RWPE2 (cell line): ENCODE data around the gene SNPH.

Experiments
- ATAC-seq: fragments of 200-7000 bp; cut with Tn5 transposase; 3 replicates; pipeline ENCODE4 v1.9.1; 2021; ENCODE audit warnings: low read depth
- DNase-seq: peaks from one replicate; pipeline ENCODE4 v3.0.0-alpha.2; 2020; ENCODE audit warnings: low spot score
- H3K27ac ChIP-seq: fragments of 450-650 bp; 2 replicates; pipeline ENCODE4 v1.5.1; 2017; ENCODE audit warnings: mild to moderate bottlenecking; ENCODE audit not compliant: poor library complexity, severe bottlenecking
- H3K27me3 ChIP-seq: fragments of 250-450 bp; sonication (Bioruptor Pico); 2 replicates; pipeline ENCODE4 v1.5.1; 2021; ENCODE audit warnings: mild to moderate bottlenecking, moderate library complexity; ENCODE audit not compliant: insufficient read depth, poor library complexity, severe bottlenecking
- H3K36me3 ChIP-seq: fragments of 250-450 bp; sonication (Bioruptor Pico); 2 replicates; pipeline ENCODE4 v1.5.1; 2020; ENCODE audit warnings: low read depth, mild to moderate bottlenecking, moderate library complexity
- H3K4me1 ChIP-seq: fragments of 250-450 bp; sonication (Bioruptor Pico); 2 replicates; pipeline ENCODE4 v1.5.1; 2021; ENCODE audit warnings: mild to moderate bottlenecking, moderate library complexity; ENCODE audit not compliant: insufficient read depth, poor library complexity, severe bottlenecking
- H3K4me3 ChIP-seq: fragments of 250-450 bp; sonication (Bioruptor Pico); 2 replicates; pipeline ENCODE4 v1.5.1; 2021; ENCODE audit warnings: mild to moderate bottlenecking, moderate library complexity; ENCODE audit not compliant: severe bottlenecking
- H3K9me3 ChIP-seq: fragments of 250-450 bp; sonication (Bioruptor Pico); 2 replicates; pipeline ENCODE4 v1.5.1; 2021; ENCODE audit warnings: mild to moderate bottlenecking, moderate library complexity; ENCODE audit not compliant: severe bottlenecking
- TF ChIP-seq, protein P1 (sequence below): fragments of 450-650 bp; IDR thresholded peaks from one replicate; pipeline ENCODE4 v1.5.1; 2017; ENCODE audit warnings: mild to moderate bottlenecking, moderate library complexity; ENCODE audit not compliant: poor library complexity, severe bottlenecking

Gene SNPH

DNA sequence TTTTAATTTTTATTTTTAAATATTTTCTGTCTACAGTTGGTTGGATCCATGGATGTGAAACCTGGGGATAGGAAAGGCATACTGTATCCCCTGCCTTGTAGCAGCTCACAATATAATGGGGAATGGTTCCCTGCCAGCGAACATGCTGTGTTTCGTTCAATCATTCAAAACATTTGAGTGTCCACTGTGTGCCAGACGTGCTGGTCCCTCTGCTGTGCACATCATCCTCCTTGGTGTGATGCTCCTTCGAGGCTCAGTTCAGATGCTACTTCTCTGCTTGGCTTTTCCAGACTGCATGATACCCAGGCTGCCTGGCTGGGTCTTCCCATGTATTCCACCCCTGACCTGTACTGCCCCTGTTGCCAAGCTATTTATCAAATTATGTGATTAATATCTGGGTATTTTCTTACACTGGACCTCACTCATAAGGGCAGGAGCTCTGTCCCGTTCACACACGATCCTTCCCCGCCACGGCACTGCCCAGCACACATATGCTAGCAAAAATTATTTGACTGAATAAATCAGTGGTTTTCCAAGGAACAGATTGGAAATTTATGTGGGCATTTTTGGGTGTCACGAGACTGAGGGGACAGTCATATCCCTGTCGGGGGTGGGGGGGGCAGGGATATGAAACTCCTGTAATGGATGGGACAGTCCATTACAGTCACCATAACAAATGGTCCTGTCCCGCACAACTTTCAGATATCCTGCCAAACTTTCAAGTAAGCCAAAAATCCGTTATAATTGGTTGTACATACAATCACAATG lies 57.9 kb downstream of the SNPH start:
- Histone ChIP-seq H3K9me3 (no peaks in the 10 kb centered on the region), H3K27me3 (no peaks in the 10 kb centered on the region), H3K36me3 (no peaks in the 10 kb centered on the region), H3K4me3 (no peak overlapping the region), H3K27ac (peak overlapping the region; percentile 81), H3K4me1 (peaks cover 43% of the 10 kb centered on the region)
- TF ChIP-seq, protein P1, sequence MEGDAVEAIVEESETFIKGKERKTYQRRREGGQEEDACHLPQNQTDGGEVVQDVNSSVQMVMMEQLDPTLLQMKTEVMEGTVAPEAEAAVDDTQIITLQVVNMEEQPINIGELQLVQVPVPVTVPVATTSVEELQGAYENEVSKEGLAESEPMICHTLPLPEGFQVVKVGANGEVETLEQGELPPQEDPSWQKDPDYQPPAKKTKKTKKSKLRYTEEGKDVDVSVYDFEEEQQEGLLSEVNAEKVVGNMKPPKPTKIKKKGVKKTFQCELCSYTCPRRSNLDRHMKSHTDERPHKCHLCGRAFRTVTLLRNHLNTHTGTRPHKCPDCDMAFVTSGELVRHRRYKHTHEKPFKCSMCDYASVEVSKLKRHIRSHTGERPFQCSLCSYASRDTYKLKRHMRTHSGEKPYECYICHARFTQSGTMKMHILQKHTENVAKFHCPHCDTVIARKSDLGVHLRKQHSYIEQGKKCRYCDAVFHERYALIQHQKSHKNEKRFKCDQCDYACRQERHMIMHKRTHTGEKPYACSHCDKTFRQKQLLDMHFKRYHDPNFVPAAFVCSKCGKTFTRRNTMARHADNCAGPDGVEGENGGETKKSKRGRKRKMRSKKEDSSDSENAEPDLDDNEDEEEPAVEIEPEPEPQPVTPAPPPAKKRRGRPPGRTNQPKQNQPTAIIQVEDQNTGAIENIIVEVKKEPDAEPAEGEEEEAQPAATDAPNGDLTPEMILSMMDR, result no peak
- ATAC-seq (no peak), DNase-seq (peak; percentile 28)

DNA sequence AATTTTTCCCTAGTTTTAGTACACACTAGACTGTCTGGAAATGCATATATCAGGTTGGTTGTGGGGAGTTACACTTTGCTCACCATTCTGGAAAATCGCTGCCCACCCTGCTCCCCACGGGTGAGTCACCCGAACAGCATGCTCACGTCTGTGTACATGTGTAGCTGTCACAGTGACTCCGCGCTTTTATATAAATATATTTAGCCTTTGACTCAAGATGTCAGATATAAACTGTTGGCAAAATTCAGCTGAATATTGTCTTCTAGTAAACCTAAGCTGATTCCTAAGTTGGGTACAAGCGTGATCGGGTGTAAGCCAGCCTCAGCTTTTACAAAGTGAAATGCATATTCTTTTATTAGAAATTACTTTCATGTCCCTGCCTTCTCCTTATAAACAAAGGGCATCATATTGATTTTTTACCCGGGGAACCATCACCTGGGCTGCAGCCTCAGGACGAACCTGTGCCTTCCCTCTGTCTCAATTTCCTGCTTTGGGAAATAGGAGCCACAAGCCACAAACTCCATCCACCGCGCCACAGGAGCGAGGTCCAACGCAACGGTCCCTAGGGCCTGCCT lies 58.6 kb downstream of the SNPH start:
- no peaks in the 10 kb centered on the region for H3K9me3 ChIP-seq
- ATAC-seq (no peak), DNase-seq (peak; percentile 28)
- H3K27me3 ChIP-seq, result no peaks in the 10 kb centered on the region
- TF ChIP-seq, protein P1, result no peak
- peak overlapping the region; percentile 79 for H3K4me3 ChIP-seq
- peaks cover 50% of the 10 kb centered on the region for H3K4me1 ChIP-seq
- peak overlapping the region; percentile 81 for H3K27ac ChIP-seq
- H3K36me3 ChIP-seq, result no peaks in the 10 kb centered on the region

DNA sequence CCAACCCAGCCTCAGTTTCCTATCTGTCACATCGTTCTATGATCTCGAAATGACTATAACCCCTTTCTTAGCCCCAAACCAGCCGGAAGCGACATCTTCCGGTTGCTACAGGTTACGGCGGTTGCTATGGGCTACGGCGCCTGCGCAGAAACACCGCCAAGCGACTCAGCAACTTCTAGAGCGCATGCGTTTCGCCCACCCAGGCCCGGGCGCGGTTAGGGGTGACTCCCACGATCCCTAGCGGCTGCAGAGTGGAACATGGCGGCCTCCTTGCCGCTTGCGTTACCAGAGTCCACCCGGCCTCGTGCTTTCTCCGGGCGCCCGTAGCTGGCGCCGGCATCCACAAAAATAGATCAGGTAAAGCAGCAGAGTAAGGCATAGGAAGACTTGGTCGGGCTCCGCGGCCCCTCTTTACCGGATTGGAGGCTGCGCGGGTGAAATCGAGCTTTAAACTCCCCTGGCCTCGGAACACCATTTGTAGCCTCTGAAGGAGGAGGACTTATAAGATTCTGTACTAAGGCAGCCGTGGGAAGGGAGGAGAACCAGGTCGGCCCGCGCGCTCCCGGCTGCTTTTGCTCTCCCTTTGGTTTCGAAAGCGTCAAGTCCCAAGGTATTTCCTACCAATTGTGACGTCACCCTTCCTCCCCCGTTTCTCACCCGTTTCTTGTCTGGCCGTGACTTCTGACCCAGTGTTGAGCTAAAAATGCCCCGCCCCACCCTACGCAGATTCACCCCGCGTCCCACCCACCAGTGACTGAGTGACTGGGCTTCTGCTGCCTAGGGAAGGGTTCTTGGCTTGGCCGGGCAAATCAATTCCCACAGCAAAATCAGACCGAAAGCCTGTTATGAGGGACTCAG lies 59.3 kb downstream of the SNPH start:
- TF ChIP-seq, protein P1, result no peak
- H3K9me3 ChIP-seq, result no peaks in the 10 kb centered on the region
- H3K36me3 ChIP-seq, result no peaks in the 10 kb centered on the region
- H3K27ac ChIP-seq, result peak overlapping the region; percentile 81
- peak; percentile 97 for DNase-seq
- ATAC-seq, result peak; percentile 60
- peak overlapping the region; percentile 79 for H3K4me3 ChIP-seq
- H3K4me1 ChIP-seq, result peaks cover 57% of the 10 kb centered on the region
- no peaks in the 10 kb centered on the region for H3K27me3 ChIP-seq

DNA sequence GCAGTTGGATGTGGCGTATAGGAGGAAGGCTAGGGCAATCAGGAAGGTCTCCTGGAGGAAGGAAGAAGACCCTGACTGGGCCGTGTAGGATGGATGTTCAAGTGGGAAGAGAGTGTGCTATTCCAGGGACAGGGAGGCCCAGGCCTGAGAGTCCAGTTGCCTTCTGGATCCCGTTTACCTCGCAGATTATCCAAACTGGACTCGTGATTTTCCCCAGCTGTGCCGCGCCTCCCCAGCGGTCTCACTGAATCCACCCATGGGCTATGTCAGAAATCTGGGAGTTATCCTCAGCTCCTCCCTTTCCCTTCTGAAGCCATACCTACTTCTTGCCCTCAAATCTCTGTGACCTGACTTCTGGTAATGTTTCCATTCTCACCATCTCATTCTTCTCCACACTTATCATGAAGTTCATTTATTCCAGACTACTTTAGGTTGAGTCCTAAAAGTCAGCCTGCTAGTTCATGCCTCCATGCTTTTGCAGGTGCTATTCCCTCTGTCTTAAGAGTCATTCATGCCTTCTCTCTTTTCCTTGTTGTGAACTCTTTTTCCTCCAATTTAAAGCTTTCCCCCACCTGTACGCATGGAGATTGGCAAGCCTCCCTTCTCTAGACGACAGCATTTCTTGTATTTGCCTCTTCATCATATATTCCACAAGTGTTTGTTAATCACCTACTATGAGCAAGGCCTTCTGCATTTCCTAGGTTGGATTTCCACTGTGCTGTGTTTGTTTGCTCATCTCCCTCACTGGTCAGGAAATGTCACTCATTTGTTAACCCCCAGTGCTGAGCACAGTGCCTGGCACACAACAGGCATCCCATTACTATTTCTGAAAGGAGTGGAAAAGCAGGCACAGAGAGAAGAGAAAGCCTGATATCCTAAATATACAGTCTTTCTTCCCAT lies 60.2 kb downstream of the SNPH start:
- Histone ChIP-seq H3K27ac (peak overlapping the region; percentile 81), H3K36me3 (no peaks in the 10 kb centered on the region), H3K4me3 (peak overlapping the region; percentile 79), H3K9me3 (no peaks in the 10 kb centered on the region), H3K27me3 (no peaks in the 10 kb centered on the region), H3K4me1 (peaks cover 58% of the 10 kb centered on the region)
- TF ChIP-seq, protein P1, result no peak
- ATAC-seq (no peak), DNase-seq (no peak)
